ENCODE measurements around the gene ACBD4. TPM values are rescaled to one million over a fixed set of nuclear protein-coding genes. Genes with fewer than 3 reads are reported as not detected.

ACBD4 gene
- total RNA-seq, 4 donors from 2014 or later = 8.2 to 14.9 (median 10.1) TPM

- no peak for DNase-seq (ENCODE audit: low spot score in 2 of 2)
- intact Hi-C loops (cut with DNase I; ENCODE audit: low total_unique reads) = loop anchor here (5.0 kb wide), 1 partner anchor 60 kb away; no protein-coding TSS in a partner anchor
- WGBS, 2 donors = 76 to 85% methylated on average over 10 to 11 of the region's 11 CpGs
- H3K4me3 ChIP-seq (ENCODE audit: low read depth, poor library complexity, severe bottlenecking) = no peak overlapping the region
- TF ChIP-seq POLR2A (IDR thresholded peaks at IDR 0.05) (no peak), CTCF (IDR thresholded peaks at IDR 0.05) (no peak)
These were observed 2.2 kb downstream of the ACBD4 start for GRCh38 chr17:45137561-45138305.

- 70 to 72% methylated on average over 10 to 14 of the region's 14 CpGs for WGBS, 2 donors
- no peak for DNase-seq (ENCODE audit: low spot score in 2 of 2)
- no peak overlapping the region for H3K4me3 ChIP-seq (ENCODE audit: low read depth, poor library complexity, severe bottlenecking)
- TF ChIP-seq POLR2A (IDR thresholded peaks at IDR 0.05) (no peak), CTCF (IDR thresholded peaks at IDR 0.05) (no peak)
- intact Hi-C loops (cut with DNase I; ENCODE audit: low total_unique reads) = loop anchor here (5.0 kb wide), 1 partner anchor 58 kb away; no protein-coding TSS in a partner anchor
These were observed 3.5 kb downstream of the ACBD4 start for GRCh38 chr17:45138911-45139532.

GRCh38 chr17:45139533-45139920 lies 4.0 kb downstream of the ACBD4 start:
- WGBS, 2 donors = 77 to 96% methylated on average over 3 to 4 of the region's 4 CpGs
- H3K4me3 ChIP-seq (ENCODE audit: low read depth, poor library complexity, severe bottlenecking) = no peak overlapping the region
- no peak for DNase-seq (ENCODE audit: low spot score in 2 of 2)
- intact Hi-C loops (cut with DNase I; ENCODE audit: low total_unique reads) = loop anchor here (5.0 kb wide), 1 partner anchor 58 kb away; no protein-coding TSS in a partner anchor
- TF ChIP-seq CTCF (IDR thresholded peaks at IDR 0.05) (no peak), POLR2A (IDR thresholded peaks at IDR 0.05) (no peak)

- TF ChIP-seq CTCF (IDR thresholded peaks at IDR 0.05) = no peak
- TF ChIP-seq POLR2A (IDR thresholded peaks at IDR 0.05) = no peak
- H3K4me3 ChIP-seq (ENCODE audit: low read depth, poor library complexity, severe bottlenecking) = no peak overlapping the region
- DNase-seq (ENCODE audit: low spot score in 2 of 2) = no peak
- WGBS, 2 donors = 69 to 72% methylated on average over 13 of the region's 13 CpGs
- intact Hi-C loops (cut with DNase I; ENCODE audit: low total_unique reads) = no loop called here
These were observed 7.7 kb downstream of the ACBD4 start for GRCh38 chr17:45143094-45143670.

- peak; percentile 90 to 98 for DNase-seq (ENCODE audit: low spot score in 2 of 2)
- no peak for TF ChIP-seq POLR2A (IDR thresholded peaks at IDR 0.05)
- TF ChIP-seq CTCF (IDR thresholded peaks at IDR 0.05) = no peak
- 2 to 4% methylated on average over 16 to 17 of the region's 21 CpGs for WGBS, 2 donors
- H3K4me3 ChIP-seq (ENCODE audit: low read depth, poor library complexity, severe bottlenecking) = peak overlapping the region; percentile 27
- intact Hi-C loops (cut with DNase I; ENCODE audit: low total_unique reads) = no loop called here
These were observed 8.3 kb downstream of the ACBD4 start for GRCh38 chr17:45143767-45144198.
